SHP77 (cell line): Measurements from ENCODE around the gene C22orf42.
"Not testable (repeated sequence)": the region's sequence is repeated elsewhere in the genome, so short reads cannot be mapped to it uniquely, and the experiment has no call there.

ENCODE experiments used
- DNase-seq, 2 experiments: peaks; one replicate each; lab custom pipeline; 2025; lab: John Stamatoyannopoulos, UW

Gene C22orf42

DNA sequence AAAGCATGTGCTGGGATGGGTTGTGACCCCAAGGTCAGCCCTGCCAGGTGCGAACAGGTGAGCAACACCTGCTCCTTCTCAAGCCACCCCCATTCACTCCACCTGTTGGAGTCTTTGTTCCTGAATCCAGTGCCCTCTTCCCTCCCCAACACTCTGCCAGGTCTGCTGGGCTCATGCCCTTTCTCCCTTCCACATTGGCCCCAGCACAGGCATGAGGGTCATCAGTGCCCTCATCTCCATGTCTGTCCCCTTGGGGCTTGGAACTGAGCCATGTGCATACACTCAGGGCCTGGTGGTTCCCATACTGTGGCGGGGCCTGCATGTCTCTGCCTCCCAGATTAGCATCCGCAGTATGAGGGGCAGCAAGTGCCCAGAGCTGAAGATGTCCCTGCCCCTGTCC lies 26.7 kb upstream of the C22orf42 start:
- no peak for DNase-seq

DNA sequence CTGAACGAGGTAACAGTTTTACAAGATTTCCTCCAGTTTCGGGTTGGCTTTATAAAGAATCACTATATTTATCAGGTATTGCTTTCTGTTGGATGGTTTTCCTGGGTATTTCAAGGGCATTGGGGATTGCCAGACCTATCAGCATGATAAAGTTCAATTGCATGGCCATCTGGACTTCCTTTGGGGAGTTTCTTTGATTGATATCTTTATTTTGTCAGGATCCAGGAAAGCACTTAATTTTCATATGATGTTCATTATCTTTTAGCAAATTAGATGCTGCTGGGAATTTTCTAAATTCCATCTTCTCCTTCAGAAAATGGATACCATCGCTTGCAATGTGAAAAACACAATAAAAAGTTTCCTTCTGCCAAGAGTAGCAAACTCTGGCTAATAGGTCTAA lies 24.5 kb upstream of the C22orf42 start:
- DNase-seq, result no peak

DNA sequence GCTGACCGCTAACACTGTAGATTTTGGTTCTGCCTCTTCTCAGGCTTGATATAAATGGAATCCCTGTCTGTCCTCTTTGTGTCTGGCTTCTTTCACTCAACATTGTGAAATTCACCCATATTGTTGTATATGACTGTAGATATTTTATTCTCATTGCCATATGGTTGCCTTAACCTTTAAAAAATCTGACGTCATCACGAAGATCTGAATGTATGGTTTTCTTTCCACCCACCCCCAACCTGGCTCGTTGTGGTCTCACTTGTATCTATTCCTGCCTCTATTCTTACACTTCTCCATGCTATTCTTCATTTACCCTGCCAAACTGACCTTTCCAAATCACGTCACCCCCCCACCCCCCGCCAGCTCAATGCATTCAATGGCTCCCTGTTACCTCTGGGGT lies 21.9 kb upstream of the C22orf42 start:
- no peak for DNase-seq

DNA sequence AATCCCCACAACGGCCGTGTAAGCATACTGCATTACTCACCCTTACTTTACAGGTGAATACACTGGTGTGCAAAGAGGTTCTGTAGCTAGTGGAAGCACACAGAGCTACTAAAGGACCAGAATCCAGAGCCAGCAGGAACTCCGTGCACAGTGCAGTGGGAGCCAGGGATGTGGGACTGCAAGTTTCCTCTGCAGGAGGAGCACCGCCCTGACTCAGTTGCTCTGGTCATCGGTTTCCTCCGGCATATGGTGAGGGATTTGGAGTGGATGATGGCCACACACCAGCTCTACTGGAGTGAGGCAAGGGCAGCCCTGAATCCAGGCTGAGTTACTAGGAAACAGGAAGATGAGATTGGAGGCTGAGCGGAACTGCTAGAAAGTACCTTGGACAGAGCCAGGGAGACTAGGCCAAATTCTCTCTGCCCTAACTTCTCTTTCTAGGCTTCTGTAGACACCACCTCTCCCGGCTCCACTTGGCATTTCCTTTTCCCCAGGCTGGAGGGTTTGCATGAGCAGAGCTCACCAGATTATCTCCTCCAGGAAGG lies 18.2 kb upstream of the C22orf42 start:
- no peak for DNase-seq

DNA sequence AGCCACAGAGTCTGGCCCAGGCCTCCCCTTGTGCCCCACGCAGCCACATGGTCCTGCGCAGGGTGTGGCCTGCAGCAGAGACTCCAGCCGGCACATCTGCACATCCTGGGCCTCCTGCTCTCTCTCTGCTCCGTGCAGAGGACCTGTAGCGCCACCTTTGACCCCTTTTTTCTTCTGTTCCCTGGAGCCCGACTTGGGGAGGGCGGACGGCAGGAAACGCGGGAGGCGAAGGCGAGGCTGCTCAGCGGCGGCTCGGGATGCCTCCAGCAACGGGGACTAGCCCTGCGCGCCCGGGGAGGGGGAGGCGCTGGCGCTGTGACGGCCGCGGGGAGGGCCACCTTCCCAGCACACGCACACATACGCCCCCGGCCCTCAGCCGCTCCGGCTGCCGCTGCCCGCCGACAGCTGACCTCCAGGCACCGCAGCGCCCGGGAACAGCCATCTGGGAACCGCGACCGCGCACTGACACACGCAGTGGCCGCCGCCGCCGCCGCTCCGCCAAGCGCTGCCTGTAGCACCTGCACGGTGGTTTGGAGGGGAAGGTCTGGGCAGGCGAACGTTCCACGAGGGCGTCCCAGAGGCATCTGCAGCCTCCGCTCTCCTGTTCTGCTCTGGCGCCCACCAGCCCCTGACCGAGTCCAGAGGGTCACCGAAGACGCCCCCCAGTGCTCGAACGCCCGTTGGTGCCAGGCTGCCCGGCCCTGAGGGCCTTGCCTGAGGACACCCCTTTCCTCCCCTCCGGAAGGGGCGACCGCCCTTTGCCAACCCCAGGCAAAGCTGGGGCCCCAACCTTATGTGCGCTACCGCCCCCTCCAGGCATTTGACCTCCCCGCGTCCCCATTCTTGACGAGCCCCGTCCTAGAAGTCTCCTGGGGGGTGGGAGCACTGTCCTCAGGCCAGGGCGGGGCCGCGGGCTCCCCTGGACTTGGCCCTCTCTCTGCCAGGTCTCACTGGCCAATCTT lies 16.9 kb upstream of the C22orf42 start:
- DNase-seq, result no peak

DNA sequence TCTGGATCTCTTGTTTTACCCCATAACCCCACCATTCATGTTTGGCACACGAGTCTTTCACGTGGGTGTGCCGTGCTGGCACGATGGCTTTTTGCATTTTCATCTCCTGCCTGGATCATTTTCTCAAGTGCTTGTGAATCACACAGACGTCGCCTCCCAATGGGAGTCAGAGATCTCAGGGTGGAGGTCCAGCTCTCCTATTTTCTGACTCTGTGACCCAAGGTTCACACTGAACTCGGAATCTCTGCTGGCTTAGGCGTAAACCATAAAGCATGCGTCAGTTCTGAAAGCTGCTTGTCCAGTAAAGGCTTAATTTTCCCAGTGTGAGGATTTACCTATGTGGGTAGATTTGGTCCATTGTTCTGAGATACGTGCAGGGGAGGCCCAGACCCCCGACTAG lies 16.0 kb upstream of the C22orf42 start:
- no peak for DNase-seq

DNA sequence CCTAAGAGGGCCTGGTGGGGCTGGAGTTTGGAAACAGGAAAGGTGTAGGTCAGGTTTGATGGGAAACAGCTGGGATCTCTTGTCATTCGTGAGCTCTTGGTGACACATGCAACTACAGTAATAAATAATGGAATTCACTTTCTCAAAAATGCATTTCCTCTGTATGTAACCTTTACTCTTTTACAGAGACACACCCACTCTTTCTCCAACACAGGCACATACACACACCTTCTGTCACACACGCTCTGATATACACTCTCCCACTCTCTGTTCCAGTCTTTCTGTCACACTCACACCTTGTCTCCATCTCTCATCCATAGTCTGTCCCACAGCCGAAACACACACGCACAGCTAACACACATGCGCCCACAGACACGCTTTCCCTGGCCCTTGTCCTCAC lies 6.6 kb upstream of the C22orf42 start:
- DNase-seq, result no peak

DNA sequence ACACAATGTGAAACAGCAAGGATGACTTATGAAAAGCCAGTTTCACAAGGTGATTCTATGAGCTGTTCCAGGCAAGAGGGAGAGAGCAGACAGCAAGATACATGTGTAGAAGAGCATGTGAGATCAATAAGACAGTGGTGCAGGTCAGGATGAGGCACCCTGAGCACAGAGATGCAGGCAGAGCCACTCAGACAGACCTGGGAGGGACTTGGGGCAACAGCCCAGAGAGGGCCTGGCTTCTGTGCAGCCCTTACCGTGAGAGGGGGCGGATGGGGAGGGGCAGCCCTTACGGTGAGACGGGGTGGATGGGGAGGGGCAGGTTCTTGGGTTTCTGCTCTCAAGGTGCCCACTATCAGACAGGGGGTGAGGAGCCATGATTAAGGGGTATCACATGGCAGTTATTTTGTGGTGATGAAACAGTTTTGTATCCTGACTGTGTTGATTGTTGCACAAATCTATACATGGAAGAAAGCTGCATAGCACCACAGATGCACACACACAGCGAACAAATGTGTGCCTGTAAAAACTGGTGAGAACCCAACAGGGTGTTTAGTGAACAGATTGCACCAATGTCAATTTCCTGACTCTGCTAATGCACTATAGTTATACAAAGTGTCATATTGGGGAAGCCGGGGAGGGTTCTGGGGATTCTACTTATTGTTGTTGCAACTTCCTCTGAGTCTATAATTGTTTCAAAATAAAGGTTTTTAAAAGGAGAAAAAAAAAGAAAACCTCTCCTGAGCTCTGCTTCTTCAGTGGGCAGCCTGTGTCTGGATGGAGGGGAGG lies 5.2 kb upstream of the C22orf42 start:
- no peak for DNase-seq

DNA sequence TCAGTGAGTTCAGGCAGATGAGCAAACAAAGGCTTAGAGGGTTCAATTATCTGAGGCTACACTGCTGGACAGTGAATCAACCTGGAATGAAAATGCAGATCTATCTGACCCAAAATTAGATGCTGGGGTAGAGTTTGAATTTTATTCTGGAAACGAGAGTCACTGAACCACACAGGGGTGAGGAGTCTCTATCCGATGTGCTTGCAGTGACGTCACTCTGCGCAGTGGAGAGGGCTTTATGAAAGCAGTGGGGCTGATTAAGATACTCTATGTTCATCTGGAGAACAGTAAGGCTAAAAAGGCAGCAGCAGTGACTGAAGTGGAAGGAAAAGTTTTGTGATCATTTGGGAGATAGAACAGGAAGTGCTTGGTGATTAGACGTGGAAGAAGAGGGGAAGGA lies 1.3 kb upstream of the C22orf42 start:
- DNase-seq, result not testable (repeated sequence)

DNA sequence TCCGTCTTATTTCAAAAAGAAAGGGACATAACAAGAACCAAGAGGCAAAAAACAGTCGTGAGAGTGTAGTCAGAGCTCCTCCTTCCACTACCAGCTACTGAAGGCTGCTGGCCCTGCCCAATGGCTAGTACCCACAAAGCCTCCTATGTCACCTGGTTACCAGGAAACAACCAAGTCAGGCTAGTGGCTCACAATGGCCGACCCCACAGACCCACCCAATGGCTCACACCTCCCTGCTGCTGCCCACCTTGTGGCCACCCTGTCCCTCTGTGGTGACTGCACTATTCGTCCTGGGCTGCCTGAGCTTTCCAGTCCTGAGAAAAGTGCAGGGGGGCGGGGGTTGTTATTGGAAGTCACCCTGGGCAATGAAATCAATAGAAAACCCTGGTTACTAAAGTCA lies 1.5 kb downstream of the C22orf42 start:
- DNase-seq, result not testable (repeated sequence)

DNA sequence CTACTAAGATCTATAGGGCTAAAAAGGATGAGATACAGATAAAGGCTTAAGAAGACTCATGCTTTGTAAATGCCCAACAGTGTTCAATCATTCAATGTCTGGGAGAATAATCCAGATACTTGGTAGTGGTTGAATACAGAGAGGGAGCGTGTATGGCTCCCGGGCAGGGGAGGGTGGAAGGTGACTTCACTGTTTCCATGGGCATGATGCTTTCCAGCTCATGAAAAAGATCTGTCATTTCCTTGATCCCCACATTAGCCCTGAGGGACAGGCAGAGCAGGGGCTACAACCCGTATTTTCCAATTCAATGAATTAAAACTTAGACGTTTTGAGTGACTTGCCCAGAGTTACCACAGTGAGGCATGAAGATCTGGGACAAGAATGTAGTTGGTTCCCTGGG lies 4.4 kb downstream of the C22orf42 start:
- DNase-seq, result not testable (repeated sequence)

DNA sequence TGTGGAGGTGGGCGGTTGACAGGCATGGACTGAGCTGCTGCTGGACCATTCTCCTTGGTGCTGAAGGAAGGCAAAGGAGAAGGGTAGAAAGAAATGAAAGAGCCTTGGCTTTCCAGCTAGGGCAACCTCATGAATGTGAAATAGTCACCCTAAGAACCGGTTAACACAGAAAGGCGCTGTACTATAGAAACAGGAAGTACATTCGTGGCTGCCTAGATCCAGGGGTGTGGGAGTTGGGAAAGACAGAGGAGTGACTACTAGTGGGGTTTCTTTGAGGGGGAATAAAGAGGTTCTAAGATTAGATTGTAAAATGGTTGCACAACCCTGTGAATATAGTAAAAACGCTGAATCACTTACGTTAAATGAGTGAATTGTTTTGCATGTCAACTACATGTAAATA lies 7.5 kb downstream of the C22orf42 start:
- DNase-seq, result not testable (repeated sequence)

DNA sequence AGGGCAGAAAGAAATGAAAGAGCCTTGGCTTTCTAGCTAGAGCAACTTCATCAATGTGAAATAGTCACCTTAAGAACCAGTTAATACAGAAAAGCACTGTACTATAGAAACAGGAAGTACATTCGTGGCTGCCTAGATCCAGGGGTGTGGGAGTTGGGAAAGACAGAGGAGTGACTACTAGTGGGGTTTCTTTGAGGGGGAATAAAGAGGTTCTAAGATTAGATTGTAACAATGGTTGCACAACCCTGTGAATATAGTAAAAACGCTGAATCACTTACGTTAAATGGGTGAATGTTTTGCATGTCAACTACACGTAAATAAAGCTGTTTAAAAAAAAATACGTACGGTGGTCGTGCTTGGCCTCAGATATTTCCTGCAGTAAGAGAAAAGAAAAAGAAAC lies 8.5 kb downstream of the C22orf42 start:
- DNase-seq, result not testable (repeated sequence)

DNA sequence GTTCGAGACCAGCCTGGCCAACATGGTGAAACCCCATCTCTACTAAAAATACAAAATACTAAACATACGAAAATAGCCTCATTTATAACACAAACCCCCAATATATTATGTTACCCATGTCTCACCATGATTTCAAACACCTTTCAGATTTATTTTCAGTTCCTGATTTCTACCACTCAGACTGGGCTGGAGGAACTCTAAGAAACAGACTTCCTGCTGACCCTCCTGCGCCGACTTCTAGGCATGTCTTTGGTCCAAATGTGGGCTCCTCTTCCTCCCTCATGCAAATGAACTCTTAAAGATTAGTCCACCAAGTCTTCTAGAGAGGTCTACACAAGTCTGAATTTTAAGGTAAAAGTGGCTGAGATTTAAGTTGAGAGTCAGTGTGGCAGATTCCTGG lies 10.7 kb downstream of the C22orf42 start:
- DNase-seq, result not testable (repeated sequence)

DNA sequence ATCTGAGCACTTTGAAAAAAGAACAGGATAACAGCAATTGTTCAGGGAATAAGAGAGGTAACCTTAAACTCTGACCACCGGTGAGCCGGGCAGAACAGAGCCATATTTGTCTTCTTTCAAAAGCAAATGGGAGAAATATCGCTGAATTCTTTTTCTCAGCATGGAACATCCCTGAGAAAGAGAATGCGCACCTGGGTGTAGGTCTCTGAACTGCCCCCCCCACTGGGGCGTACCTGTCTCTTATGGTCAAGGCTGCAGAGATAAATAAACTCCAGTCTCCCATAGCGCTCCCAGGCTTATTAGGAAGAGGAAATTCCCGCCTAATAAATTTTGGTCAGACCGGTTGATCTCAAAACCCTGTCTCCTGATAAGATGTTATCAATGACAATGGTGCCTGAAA lies 12.0 kb downstream of the C22orf42 start:
- DNase-seq, result not testable (repeated sequence)

DNA sequence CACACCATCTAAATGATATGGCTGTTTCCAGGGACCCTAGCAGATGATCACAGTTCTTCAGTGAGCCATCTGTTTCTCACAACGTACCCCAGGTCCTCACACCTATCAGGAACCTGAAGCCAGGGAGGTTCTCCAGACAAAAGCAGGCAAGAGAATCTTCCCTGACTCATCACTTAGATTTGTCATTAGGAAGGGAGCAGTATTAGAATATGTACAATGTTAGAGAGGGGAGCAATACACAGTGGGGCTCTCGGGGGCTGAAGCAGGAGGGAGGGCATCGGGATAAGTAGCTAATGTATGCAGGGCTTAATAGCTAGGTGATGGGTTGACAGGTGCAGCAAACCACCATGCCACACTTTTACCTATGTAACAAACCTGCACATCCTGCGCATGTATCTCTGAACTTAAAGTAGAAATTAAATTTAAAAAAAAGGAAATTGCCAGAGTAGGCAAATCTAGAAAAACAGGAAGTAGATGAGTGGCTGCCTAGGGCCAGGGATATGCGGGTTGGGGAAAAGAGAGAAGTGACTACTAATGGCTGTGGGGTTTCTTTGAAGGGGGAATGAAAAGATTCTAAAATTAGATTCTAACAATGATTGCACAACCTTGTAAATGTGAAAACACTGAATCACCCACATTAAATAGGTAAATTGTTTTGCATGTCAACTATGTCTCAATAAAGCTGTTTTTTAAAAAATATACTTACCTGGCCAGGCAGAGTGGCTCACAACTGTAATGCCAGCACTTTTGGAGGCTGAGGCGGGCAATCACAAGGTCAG lies 14.4 kb downstream of the C22orf42 start:
- DNase-seq, result no peak

DNA sequence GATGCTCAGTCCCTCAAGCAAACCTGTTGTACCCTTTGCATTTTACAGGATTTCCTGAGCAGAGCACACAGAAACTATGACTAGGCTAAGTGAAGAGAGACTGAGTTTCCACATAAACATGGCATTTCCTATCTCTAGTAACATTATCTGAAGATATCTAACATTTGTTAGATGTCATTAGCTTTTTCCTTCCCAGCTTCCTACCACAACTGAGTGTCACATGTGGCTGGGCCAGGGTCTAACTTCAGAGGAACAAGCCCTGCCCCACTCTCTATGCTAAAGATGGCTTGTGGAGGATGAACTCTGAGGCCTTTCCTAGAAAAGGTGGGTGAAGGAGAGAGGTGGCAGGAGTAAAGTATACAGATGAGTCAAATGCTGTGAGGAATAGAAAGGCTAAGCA lies 16.5 kb downstream of the C22orf42 start:
- DNase-seq, result no peak

DNA sequence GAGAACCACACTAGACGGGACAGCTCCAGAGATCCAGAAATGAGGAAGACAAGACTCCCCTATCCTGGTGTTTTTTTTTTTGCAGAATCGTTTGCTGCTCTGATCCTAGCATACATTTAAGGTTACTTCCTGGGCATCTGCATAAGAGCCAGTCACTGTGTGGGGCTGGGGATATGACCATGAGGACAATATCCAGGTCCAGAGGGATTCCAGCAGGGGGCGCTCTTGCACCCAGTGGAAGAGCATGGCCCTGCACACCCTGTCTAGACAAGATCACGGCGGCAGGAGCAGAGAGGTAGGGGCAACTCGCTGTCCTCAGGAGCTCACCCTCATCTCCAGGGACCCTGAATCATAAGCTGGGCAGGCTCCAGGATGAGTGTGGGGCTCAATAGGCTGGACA lies 18.4 kb downstream of the C22orf42 start:
- DNase-seq, result not testable (repeated sequence)

DNA sequence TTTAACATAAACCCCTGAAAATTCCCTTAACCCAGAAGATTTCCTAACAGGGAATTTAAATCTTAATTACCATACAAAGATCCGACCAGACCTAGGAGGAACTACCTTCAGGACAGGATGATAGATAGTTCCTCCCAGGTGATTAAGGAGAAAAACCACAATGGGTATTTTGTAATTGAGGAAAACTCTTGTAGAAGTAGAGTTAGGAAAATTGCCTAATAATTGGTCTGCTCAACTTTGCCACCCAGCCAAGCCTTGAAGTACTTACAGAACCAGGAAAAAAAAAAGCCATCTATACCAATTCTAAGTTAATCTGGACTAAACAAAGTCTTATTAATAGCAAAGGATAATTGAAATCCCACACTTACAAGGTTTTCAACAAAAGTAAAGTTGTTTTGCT lies 20.5 kb downstream of the C22orf42 start:
- DNase-seq, result not testable (repeated sequence)

DNA sequence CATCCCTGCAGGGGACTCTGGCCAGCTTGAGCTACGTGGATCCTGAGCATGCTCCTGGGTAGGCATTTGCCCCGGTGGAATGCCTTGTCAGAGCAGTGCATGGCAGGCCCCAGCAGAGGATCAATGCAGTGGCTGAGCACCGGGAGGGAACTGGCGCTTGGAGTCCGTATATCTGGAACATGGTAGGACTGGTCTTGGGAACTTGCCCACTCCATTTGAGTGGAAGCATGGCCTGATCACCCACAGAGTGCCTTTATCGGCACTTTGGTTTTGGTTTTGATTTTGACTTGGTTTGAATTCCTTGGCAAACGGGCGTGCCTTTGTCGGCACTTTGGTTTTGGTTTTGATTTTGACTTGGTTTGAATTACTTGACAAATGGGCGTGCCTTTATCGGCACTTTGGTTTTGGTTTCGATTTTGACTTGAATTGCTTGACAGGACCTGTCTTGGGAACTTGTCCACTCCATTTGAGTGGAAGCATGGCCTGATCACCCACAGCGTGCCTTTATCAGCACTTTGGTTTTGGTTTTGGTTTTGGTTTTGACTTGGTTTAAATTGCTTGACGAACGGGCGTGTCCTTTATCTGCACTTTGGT lies 21.3 kb downstream of the C22orf42 start:
- DNase-seq, result not testable (repeated sequence)

DNA sequence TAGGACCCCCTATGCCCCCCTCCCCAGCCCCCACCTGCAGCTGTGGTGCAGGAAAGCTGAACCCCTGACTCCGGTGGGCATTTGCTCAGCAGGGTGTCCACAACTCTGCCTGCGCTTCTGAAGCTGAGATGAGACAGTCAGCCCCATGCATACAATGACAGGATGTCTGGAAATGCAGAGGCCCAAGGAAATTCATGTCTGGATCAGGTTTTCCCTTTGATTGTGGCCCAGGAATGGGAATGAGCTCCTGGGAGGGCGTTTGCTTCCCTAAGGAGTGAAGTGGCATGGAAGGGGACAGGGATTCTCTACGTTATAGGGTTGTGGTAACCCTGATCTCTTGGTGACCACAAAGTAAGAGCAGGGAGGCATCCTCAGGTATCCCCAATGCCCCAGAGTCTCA lies 22.2 kb downstream of the C22orf42 start:
- DNase-seq, result not testable (repeated sequence)

DNA sequence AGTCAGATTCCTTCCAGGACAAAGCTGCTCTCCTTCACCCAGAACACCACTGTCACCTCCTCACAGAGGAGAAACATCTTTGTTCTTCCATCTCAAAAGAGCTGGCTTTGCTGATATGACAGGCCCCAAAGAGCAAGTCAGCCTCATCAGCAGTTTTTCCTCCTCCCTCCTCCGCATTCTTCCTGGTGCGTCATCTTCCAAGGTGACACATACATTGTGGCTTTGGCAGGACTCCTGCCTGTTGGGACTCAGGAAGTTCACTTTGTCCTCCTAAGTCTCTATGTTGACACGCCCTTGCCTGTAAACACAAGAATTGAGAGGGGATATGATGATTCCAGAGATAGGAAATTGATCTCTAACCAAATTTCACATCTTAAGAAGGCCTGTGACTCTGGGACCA lies 23.1 kb downstream of the C22orf42 start:
- DNase-seq, result not testable (repeated sequence)
